ENCODE data around the gene COL17A1.

DNA sequence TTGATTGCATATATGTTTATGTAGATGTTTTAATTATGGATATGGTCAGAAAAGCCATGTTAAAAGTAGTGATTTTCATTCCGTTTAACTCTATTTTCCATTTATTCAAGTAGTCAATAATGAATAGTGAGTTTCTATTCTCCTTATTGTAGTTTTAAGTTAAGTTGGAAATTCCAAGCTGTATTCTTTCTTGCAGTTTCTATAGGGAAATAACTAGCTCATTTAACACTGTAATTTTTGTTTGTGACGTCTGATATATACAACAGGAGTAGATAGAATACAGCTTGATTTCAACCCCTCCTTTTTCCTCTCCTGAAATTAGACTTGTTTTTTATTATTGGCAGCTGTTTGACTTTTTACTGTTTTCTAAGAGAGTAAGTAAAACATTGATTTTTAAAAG, 71.5 kb downstream of the COL17A1 start:
- TF ChIP-seq, protein P1, sequence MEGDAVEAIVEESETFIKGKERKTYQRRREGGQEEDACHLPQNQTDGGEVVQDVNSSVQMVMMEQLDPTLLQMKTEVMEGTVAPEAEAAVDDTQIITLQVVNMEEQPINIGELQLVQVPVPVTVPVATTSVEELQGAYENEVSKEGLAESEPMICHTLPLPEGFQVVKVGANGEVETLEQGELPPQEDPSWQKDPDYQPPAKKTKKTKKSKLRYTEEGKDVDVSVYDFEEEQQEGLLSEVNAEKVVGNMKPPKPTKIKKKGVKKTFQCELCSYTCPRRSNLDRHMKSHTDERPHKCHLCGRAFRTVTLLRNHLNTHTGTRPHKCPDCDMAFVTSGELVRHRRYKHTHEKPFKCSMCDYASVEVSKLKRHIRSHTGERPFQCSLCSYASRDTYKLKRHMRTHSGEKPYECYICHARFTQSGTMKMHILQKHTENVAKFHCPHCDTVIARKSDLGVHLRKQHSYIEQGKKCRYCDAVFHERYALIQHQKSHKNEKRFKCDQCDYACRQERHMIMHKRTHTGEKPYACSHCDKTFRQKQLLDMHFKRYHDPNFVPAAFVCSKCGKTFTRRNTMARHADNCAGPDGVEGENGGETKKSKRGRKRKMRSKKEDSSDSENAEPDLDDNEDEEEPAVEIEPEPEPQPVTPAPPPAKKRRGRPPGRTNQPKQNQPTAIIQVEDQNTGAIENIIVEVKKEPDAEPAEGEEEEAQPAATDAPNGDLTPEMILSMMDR (IDR thresholded peaks at IDR 0.05): no peak
- TF ChIP-seq POLR2A (IDR thresholded peaks at IDR 0.05): no peak
